Uterus (tissue), 2 donors: Measurements from ENCODE around the gene EIF4EBP2.

Experiments used
- POLR2A ChIP-seq, 2 donors: fragments of 450-650 bp; IDR thresholded peaks; one replicate each; pipeline ENCODE4 v1.6.1; 2016; ENCODE audit warnings: antibody characterized with exemption in 2 of 2, mild to moderate bottlenecking in 1 of 2, moderate library complexity in 1 of 2
- TF ChIP-seq, protein P1 (sequence below), 4 experiments: fragments of 200-600 bp in 2 of 4; fragments of 450-650 bp in 2 of 4; sonication (generic) in 2 of 4; IDR thresholded peaks; one replicate each; pipeline ENCODE4 v1.5.1; 2016 to 2019; ENCODE audit warnings: antibody characterized with exemption in 4 of 4, mild to moderate bottlenecking in 2 of 4, moderate library complexity in 1 of 4

DNA sequence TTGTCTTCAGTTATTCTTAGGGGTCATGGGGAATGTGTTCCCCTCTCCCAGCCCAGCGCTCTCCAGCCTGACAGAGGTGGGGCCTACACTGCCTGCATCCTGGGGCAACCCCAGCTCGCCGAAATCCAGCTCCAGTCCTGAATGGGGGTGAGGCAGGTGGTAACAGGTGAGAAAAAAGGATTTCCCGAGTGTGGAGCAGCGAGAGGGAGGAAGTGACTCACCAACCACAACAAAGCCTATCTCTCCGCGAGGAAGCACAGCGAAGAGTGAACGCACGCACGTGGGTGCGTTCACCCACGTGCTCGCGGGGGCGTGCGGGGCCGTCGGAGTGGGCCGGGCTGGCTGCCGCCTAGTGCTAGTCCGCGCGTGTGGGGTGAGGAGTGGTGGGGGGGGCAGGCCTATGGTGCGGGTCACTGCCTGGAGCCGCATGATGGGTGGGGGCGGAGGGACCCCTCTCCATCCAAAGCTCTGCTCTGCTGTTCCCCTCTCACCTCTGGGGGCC lies 73.8 kb downstream of the EIF4EBP2 start:
- no peak for TF ChIP-seq POLR2A (IDR thresholded peaks at IDR 0.05)
- TF ChIP-seq, protein P1, sequence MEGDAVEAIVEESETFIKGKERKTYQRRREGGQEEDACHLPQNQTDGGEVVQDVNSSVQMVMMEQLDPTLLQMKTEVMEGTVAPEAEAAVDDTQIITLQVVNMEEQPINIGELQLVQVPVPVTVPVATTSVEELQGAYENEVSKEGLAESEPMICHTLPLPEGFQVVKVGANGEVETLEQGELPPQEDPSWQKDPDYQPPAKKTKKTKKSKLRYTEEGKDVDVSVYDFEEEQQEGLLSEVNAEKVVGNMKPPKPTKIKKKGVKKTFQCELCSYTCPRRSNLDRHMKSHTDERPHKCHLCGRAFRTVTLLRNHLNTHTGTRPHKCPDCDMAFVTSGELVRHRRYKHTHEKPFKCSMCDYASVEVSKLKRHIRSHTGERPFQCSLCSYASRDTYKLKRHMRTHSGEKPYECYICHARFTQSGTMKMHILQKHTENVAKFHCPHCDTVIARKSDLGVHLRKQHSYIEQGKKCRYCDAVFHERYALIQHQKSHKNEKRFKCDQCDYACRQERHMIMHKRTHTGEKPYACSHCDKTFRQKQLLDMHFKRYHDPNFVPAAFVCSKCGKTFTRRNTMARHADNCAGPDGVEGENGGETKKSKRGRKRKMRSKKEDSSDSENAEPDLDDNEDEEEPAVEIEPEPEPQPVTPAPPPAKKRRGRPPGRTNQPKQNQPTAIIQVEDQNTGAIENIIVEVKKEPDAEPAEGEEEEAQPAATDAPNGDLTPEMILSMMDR (IDR thresholded peaks at IDR 0.05) = no peak
